HS-5 (cell line): Measurements from ENCODE around the gene PCDHA6.
"Not testable (repeated sequence)": the region's sequence is repeated elsewhere in the genome, so short reads cannot be mapped to it uniquely, and the experiment has no call there.

ENCODE experiments used
- DNase-seq: peaks from one replicate; pipeline ENCODE4 v3.0.0-alpha.2; 2012; ENCODE audit warnings: low read depth

Gene PCDHA6

GRCh38 chr5:140827704-140828361 is at the start of gene PCDHA6:
PCDHA6 (plus strand) TSS chr5:140827960; CDS start chr5:140828092, 132 bp downstream.
- no peak for DNase-seq

- no peak for DNase-seq
These were observed 47.2 kb upstream of the PCDHA6 start for GRCh38 chr5:140780512-140780911.

GRCh38 chr5:140785905-140786686 is 41.7 kb upstream of the PCDHA6 start, which contains the start of gene PCDHA1:
PCDHA1 (plus strand) TSS chr5:140786140.
- no peak for DNase-seq

GRCh38 chr5:140787422-140787821 is 40.3 kb upstream of the PCDHA6 start:
- not testable (repeated sequence) for DNase-seq

GRCh38 chr5:140787849-140788504 is 39.8 kb upstream of the PCDHA6 start:
- not testable (repeated sequence) for DNase-seq

- no peak for DNase-seq
These were observed 36.7 kb upstream of the PCDHA6 start for GRCh38 chr5:140791089-140791488.

GRCh38 chr5:140794595-140795258 is 33.0 kb upstream of the PCDHA6 start, which contains the start of gene PCDHA2:
PCDHA2 (plus strand) TSS chr5:140794852.
- no peak for DNase-seq

GRCh38 chr5:140795259-140795641 is 32.5 kb upstream of the PCDHA6 start:
- DNase-seq, result no peak

- DNase-seq, result not testable (repeated sequence)
These were observed 31.6 kb upstream of the PCDHA6 start for GRCh38 chr5:140796072-140796717.

- no peak for DNase-seq
These were observed 31.1 kb upstream of the PCDHA6 start for GRCh38 chr5:140796718-140797095.

- no peak for DNase-seq
These were observed 26.8 kb upstream of the PCDHA6 start, which contains the start of gene PCDHA3 for GRCh38 chr5:140800816-140801493. PCDHA3 (plus strand) TSS chr5:140801057.

GRCh38 chr5:140801494-140801841 is 26.3 kb upstream of the PCDHA6 start:
- no peak for DNase-seq

GRCh38 chr5:140802381-140802780 is 25.4 kb upstream of the PCDHA6 start:
- DNase-seq, result not testable (repeated sequence)

- no peak for DNase-seq
These were observed 24.9 kb upstream of the PCDHA6 start for GRCh38 chr5:140802781-140803271.

GRCh38 chr5:140806834-140807775 is 20.7 kb upstream of the PCDHA6 start, which contains the start of gene PCDHA4:
PCDHA4 (plus strand) TSS chr5:140807068.
- no peak for DNase-seq

GRCh38 chr5:140808241-140808888 is 19.4 kb upstream of the PCDHA6 start:
- not testable (repeated sequence) for DNase-seq

GRCh38 chr5:140808889-140809291 is 18.9 kb upstream of the PCDHA6 start:
- no peak for DNase-seq

GRCh38 chr5:140821375-140822280 is 6.1 kb upstream of the PCDHA6 start, which contains the start of gene PCDHA5:
PCDHA5 (plus strand) TSS chr5:140821613.
- DNase-seq, result no peak
